Mammary epithelial cell (primary cell): ENCODE results near the gene RAPGEF2.

Experiments
- EZH2 ChIP-seq: IDR thresholded peaks from 2 replicates; pipeline ENCODE4 v1.6.1; 2012; ENCODE audit warnings: low read length, inconsistent platforms, borderline replicate concordance
- TF ChIP-seq, protein P1 (sequence below), 2 donors: IDR thresholded peaks in 1 of 2; conservative IDR thresholded peaks in 1 of 2; 2 replicates each; pipeline ENCODE4 v1.5.1; 2011 to 2012; ENCODE audit warnings: inconsistent platforms in 2 of 2, low read length in 2 of 2, mild to moderate bottlenecking in 2 of 2, control low read depth in 1 of 2, low read depth in 1 of 2; ENCODE audit not compliant: insufficient read depth in 1 of 2; ENCODE audit errors: extremely low read depth in 1 of 2

DNA sequence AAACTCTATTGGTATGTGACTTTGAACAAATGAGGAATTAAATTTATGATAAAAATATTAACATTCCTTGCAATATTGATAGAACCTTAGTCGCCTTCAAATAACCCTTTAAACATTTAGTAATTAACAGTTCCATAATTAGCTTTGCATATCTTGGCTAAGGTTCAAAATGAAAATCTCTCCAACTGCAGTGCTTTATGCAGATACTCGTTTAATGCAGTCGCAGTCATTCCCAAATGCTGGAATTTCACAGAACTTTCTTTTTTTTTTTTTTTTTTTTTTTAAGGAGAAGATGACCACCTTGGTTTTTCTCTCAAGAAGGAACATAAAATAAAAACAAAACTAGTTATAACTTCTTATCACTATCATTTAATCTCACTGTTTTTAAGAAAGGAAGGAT lies 5.2 kb downstream of the RAPGEF2 start:
- TF ChIP-seq, protein P1, sequence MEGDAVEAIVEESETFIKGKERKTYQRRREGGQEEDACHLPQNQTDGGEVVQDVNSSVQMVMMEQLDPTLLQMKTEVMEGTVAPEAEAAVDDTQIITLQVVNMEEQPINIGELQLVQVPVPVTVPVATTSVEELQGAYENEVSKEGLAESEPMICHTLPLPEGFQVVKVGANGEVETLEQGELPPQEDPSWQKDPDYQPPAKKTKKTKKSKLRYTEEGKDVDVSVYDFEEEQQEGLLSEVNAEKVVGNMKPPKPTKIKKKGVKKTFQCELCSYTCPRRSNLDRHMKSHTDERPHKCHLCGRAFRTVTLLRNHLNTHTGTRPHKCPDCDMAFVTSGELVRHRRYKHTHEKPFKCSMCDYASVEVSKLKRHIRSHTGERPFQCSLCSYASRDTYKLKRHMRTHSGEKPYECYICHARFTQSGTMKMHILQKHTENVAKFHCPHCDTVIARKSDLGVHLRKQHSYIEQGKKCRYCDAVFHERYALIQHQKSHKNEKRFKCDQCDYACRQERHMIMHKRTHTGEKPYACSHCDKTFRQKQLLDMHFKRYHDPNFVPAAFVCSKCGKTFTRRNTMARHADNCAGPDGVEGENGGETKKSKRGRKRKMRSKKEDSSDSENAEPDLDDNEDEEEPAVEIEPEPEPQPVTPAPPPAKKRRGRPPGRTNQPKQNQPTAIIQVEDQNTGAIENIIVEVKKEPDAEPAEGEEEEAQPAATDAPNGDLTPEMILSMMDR (conservative IDR thresholded peaks at IDR 0.05 in 1 of 2, IDR thresholded peaks at IDR 0.05 in 1 of 2; ENCODE audit: extremely low read depth in 1 of 2, insufficient read depth in 1 of 2, low read depth in 1 of 2, low read length in 2 of 2), result no peak
- no peak for TF ChIP-seq EZH2
